ENCODE data around the gene KCNJ3.

KCNJ3 gene

GRCh38 chr2:154762638-154763037 lies 64.1 kb downstream of the KCNJ3 start:
- in situ Hi-C loops (cut with MboI; ENCODE audit: low pct_unique_long_range_greater_than_20kb, low sequenced_read_pairs, unreplicated experiment) = no loop called here
- TF ChIP-seq CTCF (IDR thresholded peaks at IDR 0.05; ENCODE audit: extremely low read depth, insufficient read depth, missing control alignments) = no peak

GRCh38 chr2:154771664-154772284 lies 73.3 kb downstream of the KCNJ3 start:
- in situ Hi-C loops (cut with MboI; ENCODE audit: low pct_unique_long_range_greater_than_20kb, low sequenced_read_pairs, unreplicated experiment) = no loop called here
- DNase-seq (ENCODE audit: low spot score) = no peak
- no peak for TF ChIP-seq CTCF (IDR thresholded peaks at IDR 0.05; ENCODE audit: extremely low read depth, insufficient read depth, missing control alignments)

More at GRCh38 chr2:154762638-154763037, 64.1 kb downstream of the KCNJ3 start:
- DNase-seq (ENCODE audit: low spot score) = no peak

GRCh38 chr2:154776825-154777224 lies 78.3 kb downstream of the KCNJ3 start:
- in situ Hi-C loops (cut with MboI; ENCODE audit: low pct_unique_long_range_greater_than_20kb, low sequenced_read_pairs, unreplicated experiment) = no loop called here
- no peak for TF ChIP-seq CTCF (IDR thresholded peaks at IDR 0.05; ENCODE audit: extremely low read depth, insufficient read depth, missing control alignments)
- no peak for DNase-seq (ENCODE audit: low spot score)

GRCh38 chr2:154794406-154794805 lies 95.9 kb downstream of the KCNJ3 start:
- in situ Hi-C loops (cut with MboI; ENCODE audit: low pct_unique_long_range_greater_than_20kb, low sequenced_read_pairs, unreplicated experiment) = no loop called here
- no peak for DNase-seq (ENCODE audit: low spot score)
- no peak for TF ChIP-seq CTCF (IDR thresholded peaks at IDR 0.05; ENCODE audit: extremely low read depth, insufficient read depth, missing control alignments)

GRCh38 chr2:154795651-154796050 lies 97.2 kb downstream of the KCNJ3 start:
- no peak for DNase-seq (ENCODE audit: low spot score)
- no peak for TF ChIP-seq CTCF (IDR thresholded peaks at IDR 0.05; ENCODE audit: extremely low read depth, insufficient read depth, missing control alignments)

GRCh38 chr2:154804451-154804850 lies 106.0 kb downstream of the KCNJ3 start:
- no peak for DNase-seq (ENCODE audit: low spot score)
- TF ChIP-seq CTCF (IDR thresholded peaks at IDR 0.05; ENCODE audit: extremely low read depth, insufficient read depth, missing control alignments) = no peak
- in situ Hi-C loops (cut with MboI; ENCODE audit: low pct_unique_long_range_greater_than_20kb, low sequenced_read_pairs, unreplicated experiment) = no loop called here

More at GRCh38 chr2:154795651-154796050, 97.2 kb downstream of the KCNJ3 start:
- in situ Hi-C loops (cut with MboI; ENCODE audit: low pct_unique_long_range_greater_than_20kb, low sequenced_read_pairs, unreplicated experiment) = no loop called here
